Activated T-helper 9 cell treated with anti-CD3 and anti-CD28 coated beads, Interleukin-2, amount 50 U/mL, for 16 hours (primary cell): ENCODE measurements around the gene ZNF778.
"Not testable (repeated sequence)": the region's sequence is repeated elsewhere in the genome, so short reads cannot be mapped to it uniquely, and the experiment has no call there.

Source experiments
- DNase-seq: peaks from one replicate; pipeline ENCODE4 v3.0.0-alpha.2; 2020; ENCODE audit warnings: low read depth

The ZNF778 gene

DNA sequence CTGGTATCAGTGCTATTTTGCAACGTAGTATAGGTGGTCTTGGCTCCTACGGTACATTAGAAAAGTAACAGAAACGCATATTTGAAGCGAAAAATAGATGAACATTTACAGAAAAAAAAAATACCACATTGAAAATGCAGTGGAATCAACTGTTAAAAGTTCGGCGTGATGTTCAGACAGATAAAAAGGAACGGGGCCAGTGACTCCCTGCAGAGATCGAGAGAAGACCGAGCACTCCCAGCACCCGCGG is 440 bp upstream of the ZNF778 start:
- no peak for DNase-seq

DNA sequence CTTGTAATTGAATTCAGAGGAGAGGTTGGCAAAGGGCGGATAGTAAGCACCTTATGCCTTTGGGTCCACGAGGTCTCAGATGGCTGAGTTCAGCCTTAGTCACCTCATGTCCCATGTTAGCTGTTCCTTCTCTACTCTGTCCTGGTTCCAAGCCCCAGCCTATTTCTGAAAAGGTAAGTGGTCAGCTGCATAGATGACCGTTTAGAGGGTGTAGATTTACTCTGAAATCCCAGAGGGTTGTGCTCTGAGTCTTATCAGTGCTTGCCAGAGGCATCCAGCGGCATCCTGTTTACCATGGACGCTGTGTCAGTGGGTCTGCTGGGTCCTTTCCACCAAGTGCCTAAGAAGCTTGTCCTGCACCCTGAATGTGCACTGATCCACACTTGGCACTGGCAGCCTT is 1.9 kb downstream of the ZNF778 start:
- DNase-seq = no peak

DNA sequence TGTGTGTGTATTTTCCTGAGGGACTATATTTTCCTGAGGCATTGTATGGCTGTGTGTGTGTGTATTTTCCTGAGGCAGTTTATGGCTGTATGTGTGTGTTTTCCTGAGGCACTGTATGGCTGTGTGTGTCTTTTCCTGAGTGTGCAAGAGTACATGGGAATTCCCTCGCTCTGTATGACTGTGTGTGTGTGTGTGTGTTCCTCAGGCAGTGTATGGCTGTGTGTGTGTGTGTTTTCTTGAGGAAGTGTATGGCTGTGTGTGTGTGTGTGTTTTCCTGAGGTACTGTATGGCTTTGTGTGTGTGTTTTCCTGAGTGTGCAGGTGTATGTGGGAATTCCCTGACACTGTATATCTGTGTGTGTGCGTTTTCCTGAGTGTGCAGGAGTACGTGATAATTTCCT is 4.1 kb downstream of the ZNF778 start:
- DNase-seq = no peak

DNA sequence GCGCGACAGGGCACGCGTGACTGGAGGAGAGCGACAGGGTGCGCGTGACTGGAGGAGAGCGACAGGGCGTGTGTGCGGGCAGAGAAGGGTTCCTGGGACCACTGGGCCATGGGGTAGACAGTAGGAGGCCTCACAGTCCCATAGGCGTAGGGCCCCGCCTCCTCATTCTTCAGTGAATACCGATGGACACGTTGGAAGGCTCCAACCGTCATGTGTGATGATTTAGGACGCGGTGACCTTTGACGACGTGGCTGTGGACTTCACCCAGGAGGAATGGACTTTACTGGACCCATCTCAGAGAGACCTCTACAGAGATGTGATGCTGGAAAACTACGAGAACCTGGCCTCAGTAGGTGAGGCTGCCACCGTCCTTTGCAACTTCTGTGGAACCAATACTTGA is 5.4 kb downstream of the ZNF778 start:
- DNase-seq = no peak

DNA sequence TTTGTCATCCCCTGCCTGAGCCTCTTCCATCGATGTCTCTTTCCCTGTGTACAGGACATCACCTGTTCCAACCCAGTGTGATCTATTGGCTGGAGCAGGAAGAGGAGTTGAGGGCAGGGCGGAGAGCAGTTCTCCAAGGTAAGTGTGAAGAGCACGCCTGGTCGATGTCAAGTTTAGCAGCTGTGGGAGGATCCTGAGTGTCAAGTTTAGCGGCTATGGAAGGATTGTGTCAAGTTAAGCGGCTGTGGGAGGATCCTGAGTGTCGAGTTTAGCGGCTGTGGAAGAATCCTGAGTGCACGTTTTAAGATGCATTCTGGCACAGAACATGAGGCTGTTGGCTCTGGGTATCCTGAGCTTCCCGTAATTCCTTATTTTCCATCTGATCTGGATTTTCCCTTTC is 7.2 kb downstream of the ZNF778 start:
- no peak for DNase-seq

DNA sequence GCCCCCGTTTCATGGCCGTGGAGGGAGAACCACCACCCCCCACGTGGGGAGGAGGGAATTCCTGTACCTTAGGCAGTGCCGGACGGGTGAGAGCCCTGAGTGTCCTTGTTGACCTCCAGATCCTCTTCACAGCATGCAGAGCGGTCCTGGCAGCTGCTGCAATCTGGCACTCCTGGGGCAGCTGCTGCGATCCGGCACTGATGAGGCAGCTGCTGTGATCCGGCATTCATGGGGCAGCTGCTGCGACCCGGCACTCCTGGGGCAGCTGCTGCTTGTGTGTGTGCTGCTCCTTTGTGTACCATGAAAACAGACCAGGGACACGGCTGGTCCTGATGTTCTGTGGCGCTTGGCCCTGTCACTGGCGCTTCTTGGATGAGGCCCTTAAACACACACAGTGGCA is 12.8 kb downstream of the ZNF778 start:
- no peak for DNase-seq

DNA sequence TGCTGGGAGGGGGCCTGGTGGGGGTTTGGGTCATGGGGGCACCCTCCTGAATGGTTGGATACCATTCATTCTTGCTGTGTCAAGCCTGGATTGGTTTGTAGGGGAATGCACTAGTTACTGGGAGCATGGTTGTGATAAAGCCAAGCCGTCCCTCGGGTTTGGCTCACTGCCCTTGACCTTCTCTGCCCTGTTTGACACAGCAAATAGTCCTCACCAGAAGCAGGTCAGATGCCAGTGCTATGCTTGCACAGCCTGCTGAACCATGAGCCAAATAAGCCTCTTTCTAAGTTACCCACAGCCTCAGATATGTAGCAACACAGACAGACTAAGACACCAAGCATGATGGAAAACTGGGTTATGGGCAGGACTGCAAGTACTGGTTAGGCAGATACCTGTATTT is 14.6 kb downstream of the ZNF778 start:
- no peak for DNase-seq

DNA sequence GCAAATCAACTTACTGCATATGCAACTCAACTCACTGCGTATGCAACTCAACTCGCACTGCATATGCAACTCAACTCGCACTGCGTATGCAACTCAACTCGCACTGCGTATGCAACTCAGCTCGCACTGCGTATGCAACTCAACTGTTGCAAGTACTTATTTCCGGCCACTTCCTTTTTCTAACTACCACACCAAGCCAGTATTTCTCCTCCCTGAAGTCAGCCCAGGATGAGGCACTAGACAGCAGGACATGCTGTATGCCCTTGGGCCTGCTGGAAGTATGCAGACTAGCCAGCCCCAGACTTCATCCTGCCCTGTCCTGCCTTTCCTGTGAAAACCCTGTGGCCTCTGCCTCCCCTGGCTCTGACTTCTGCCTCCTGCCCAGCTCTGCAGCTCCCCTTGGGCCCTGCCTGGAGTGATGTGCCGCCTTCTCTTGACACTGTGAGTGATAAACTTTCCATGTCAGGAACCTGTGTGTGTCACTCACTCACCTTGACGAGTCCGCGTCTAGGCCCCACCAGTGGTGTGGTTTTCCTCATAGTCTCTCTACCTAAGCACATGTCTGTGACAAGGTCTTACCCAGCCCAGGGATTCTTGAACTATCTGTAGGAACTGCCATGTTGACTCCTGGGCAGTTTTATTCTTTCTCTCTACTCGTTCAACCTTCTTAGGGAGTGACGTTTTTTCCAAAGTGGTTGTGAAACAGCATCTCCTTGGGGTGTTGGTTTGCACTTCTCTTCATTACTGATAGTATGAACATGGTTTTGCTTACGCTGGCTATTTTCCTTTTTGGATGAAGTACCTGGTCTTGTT is 16.4 kb downstream of the ZNF778 start:
- DNase-seq = no peak

DNA sequence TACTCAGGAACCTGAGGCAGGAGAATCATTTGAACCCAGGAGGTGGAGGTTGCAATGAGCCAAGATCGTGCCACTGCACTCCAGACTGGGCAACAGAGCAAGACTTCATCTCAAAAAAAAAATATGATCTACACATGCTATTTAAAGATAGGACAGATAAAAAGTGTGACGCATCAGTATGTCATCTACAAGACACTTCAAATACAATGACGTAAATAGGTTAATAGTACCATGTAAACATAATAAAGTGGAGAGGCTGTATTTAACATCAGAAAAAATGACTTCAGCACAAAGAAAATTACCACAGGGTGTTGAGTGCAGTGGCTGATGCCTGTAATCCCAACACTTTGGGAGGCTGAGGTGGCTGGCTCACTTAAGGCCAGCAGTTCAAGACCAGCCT is 20.2 kb downstream of the ZNF778 start:
- DNase-seq = no peak

DNA sequence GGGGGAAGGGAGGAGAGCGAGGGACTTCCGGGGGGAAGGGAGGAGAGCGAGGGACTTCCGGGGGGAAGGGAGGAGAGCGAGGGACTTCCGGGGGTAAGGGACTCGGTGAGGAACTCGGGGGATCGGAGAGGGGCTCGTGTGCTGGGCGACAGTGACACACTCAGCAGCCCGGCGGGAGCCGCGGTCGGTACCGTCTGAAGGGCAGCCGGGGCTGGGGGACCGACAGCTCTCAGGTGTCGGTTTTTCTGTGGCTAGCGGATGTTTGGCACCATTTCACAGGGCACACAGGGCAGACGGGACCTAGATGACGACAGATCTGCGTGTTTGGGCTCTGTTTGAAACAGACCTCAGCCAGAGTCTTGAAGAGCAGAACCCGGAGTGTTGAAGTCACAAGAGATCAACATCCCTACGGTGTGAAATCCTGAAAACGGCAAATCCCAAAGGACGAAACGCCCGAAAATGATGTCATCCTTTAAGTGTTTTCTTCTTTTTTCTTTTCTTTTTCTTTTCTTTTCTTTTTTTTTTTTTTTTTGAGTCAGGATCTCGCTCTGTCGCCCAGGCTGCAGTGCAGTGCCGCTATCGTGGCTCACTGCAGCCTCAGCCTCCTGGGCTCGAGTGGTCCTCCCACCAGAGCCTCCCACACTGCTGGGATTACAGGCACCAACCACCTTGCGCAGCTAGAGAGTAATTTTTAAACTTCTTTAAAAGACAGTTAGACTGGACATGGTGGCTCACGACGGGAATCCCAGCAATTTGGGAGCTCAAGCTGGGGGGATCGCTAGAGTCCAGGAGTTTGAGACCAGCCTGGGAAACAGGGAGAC is 23.9 kb downstream of the ZNF778 start:
- DNase-seq = peak; percentile 70

DNA sequence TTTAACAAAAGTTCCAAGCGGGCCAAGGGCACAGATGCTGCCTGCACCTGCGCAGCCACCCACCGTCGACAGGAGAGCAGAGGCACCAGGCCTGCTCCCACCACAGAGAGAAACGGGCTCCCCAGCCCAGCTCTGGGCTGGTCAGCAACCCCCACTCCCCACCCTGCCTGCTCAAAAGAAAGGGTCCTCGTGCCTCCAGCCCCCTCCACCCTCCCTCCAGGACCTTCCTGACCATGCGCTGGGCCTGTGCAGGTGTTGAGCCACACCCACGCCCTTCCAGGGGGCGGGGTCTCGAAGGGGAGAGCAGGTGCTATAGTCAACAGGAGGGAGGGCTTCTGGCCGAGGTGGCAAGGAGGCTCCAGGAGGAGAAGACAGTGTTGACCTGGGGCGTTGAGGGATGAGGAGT is 25.3 kb downstream of the ZNF778 start:
- DNase-seq = no peak

DNA sequence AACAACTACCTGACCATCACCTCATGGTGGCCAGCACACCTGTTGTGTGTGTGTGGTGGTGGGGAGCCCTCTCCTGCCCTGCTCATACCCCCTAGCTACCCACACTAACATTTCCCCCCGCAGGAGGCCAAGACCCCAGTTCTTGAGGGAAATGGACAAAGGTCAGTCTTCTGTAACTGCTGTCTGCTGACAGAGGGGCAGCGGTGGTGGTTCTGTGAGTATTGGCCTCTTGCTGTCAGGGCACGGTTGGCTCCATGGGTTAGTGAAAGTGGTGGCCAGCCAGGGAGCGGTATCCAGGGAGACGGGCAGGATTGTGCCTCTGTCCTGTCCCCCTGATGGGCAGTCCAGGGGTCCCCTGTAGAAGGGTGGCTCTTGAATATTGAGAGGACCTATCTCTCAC is 26.2 kb downstream of the ZNF778 start:
- no peak for DNase-seq

DNA sequence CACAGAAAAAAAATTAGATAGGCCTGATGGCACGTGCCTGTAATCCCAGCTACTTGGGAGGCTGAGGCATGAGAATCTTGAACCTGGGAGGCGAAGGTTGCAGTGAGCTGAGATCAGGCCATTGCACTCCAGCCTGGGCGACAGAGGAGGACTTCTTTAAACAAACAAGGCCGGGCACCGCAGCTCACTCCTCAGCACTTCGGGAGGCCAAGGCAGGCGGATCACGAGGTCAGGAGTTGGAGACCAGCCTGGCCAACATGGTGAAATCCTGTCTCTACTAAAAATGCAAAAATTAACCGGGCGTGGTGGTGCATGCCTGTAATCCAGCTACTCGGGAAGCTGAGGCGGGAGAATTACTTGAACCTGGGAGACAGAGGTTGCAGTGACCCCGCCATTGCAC is 26.8 kb downstream of the ZNF778 start:
- not testable (repeated sequence) for DNase-seq

DNA sequence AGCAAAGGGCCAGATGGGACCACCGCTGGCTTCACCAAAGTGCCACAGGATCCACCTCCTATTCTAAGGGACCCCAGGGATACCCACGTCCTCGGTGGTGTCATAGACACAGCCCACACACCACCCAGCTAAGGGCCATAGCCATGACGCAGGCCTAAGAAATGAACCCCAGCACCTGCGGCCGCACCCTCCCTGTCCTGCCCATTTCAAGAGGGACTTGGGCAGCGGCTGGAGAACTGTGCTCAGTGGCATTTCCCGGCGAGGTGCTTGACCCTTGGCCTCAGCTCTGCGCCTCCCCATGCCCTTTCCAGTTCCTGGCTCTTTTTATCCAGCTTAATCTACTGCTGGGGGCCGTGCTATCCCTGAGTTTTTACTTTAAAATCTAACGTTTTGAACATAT is 27.3 kb downstream of the ZNF778 start:
- DNase-seq = no peak

DNA sequence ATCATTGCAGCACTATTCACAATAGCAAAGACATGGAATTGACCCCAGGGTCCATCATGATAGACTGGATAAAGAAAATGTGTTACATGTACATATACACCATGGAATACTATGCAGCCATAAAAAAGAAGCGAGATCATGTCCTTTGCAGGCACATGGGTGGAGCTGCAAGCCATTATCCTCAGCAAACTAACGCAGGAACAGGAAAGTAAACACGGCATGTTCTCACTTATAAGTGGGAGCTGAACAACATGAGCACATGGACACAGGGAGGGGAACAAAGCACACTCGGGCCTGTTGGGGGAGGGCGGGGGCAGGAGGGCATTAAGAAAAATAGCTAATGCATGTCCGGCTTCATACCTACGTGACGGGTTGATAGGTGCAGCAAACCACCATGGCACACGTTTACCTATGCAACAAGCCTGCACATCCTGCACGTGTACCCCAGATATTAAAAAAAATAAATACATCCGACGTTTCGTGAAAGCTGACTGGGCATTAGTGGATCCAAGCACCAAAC is 28.9 kb downstream of the ZNF778 start:
- no peak for DNase-seq

DNA sequence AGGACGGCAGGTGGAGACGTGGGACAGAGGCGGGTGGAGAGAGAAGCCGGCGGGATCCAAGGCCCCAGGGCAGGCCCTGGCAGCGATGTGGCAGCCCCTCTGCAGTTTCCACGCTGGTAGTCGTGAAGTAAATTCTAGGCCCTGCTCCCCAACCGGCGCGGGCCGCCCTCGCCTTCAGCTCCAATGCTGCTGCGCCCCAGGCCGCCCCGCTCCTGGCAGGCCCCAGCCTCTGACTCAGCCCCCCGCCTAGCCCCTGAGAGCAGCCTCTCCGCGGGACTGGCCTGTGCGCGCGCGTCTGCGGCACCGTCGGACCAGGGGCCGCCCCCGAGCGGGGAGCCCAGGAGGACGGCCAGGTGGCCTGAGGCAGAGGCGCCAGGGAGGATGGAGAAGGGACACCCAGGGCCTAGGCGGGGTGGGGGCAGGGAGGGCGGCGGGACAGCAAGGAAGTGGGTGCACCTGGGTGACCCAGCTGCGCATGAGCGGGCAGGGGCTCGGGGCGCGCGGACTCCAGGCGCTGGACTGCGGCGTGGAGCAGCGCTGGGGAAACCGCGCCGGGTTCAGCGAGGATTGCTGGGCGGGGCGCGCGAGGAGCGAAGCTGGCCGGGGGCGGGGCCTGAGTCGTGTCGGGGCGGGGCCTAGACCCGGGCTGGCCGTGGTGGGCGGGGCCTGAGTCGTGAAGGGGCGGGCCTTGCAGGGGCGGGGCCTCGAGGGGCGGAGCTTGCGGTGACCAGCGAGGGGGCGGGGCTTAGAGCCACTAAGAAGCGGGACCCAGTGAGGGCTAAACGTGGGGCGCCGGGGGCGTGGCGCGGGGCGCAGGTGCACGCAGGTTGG is 29.6 kb downstream of the ZNF778 start:
- DNase-seq = peak; percentile 95

DNA sequence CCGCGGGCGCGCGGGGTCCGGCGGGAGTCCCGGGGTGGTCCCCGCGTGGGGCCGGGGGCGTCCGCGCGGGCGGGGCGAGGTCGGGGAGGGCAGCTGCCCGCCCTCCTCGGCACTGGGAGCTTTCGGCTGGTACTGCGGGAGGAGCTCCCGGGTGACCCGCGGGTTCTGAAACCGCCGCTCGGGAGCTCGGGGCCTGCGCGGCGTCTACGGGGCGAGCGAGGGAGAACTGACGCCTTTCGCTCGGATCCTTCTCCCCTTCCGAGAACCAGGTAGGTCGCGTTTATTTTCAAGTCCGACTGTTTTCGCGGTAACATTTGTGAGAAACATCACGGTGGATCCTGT is 30.2 kb downstream of the ZNF778 start:
- DNase-seq = not testable (repeated sequence)

DNA sequence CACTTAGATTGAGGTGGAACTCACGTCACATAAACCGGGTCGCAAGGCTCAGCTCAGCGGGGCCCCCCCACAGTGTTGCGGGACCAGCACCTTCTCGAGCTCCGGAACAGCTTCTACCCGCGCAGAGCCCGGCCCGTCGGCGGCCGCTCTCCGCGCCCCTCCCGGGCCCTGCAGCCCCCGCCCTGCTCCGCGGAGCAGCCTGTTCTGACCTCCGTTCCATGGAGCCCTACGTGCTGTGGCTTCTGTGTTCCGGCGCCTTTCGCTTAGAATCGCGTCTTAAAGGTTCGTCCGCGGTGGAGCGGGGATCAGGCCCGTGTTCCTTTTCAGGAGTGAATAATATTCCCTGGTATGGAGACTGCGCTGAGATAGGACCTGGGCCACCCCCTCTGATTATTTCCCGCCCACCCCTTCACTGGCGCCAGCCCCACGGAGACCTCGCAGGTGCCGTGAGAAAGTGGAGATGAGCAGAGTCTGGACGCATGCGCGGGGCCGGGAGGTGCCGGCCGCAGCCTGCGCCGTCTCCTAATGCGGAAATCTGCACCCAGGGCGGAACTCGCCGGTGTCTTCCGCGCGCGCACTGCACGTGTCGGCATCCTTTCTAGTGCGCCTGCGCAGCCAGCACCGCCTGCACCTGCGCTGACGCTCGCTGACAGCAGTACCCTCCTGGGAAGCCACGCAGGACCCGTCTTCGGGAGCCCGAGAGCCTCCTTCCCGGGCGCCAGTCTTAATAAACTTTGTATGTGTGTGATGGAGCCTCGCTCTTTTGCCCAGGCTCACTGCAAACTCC is 30.9 kb downstream of the ZNF778 start:
- DNase-seq = no peak

DNA sequence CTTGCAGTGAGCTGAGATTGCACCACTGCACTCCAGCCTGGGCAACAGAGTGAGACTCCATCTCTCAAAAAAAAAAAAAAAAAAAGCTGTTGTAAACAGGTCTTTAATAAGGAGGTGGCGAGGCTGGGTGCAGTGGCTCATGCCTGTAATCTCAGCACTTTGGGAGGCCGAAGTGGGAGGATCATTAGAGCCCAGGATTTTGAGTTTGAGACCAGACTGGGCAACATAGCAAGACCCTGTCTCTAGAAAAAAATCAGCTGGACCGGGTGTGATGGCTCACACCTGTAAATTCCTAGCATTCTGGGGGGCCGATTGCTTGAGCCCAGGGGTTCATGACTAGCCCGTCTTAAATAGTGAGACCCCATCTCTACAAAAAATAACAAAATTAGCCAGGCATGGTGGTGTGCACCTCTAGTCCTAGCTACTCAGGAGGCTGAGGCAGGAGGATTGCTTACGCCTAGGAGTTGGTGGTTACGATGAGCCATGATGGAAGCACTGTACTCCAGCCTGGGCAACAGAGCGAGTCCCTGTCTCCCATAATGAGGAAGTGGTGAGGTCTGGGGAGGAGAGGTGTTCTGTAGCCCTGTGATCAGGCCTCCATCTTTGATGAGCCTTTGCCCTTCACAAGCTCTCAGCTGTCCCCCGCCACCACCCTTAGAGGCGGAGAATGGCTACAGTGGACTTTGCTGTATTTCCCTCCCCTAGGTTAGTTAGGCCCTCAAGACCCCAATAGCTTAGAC is 36.2 kb downstream of the ZNF778 start:
- no peak for DNase-seq

DNA sequence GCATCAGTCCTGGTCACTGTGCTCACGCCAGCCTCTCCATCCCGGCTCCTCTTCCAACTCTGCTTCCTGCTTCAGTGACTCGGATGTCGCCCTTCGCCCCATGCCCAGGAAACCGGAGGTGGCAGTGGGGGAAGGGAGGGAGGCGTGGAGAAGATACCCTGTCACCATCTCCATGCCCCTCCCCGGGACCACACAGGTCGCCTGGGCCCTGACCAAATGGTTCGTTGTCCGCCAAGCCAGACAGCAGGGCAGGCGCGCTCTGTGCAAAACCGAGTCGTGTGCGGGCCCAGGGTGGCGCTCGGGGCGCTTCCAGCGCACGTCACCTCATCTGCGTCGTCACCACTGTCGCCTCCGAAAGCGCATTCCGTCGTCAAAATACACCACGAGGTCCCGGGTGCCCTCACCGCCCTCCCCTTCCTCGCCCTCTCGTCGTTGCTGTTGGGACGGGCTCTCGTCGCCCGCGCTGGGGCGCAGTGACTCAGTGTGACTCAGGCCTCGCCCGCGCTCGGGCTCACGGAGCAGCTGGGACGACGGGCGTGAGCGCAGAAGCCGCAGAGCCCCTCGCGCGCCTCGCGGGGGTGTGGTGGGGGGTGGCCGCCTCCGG is 39.2 kb downstream of the ZNF778 start:
- DNase-seq = peak; percentile 74

DNA sequence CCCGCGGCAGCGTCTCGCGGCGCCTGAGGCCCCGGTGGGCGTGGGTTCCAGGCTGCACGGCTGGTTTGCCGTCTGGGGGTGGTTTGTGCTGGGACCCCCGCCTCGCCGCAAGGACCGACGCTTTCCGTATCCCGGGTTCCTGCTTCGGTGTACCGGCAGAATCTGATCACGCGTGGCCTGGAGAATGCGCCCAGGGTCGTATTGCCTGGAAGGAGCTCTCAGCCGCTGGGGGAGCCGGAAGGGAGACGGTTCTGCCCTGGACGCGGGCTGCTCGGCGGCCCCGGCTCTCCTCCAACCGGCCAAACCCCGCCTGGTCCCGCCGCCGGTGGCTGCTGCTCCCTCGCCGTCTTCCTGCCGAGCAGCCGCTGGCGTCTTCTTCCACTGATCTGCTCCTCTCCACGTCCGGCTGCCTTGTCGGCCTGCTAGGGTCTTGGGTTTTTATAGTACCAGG is 39.8 kb downstream of the ZNF778 start:
- DNase-seq = no peak
